SK-N-SH treated with all-trans-retinoic acid at 6 μM for 48 hours (cell line): ENCODE results near the gene GOSR2.

Experiments used
- ESRRG ChIP-seq: fragments of 250-450 bp; sonication (Bioruptor Pico); IDR thresholded peaks from 2 replicates; pipeline ENCODE4 v1.6.1; 2021; ENCODE audit warnings: mild to moderate bottlenecking
- POU6F1 ChIP-seq: fragments of 250-450 bp; sonication (Bioruptor Pico); IDR thresholded peaks from 2 replicates; pipeline ENCODE4 v1.8.0; 2021; ENCODE audit warnings: low read depth, mild to moderate bottlenecking, moderate library complexity, borderline replicate concordance
- PPARA ChIP-seq: fragments of 250-450 bp; sonication (Bioruptor Pico); IDR thresholded peaks from 2 replicates; pipeline ENCODE4 v1.5.0; 2020; ENCODE audit warnings: mild to moderate bottlenecking, borderline replicate concordance
- TOX ChIP-seq: fragments of 250-450 bp; sonication (Bioruptor Pico); IDR thresholded peaks from 2 replicates; pipeline ENCODE4 v1.8.0; 2021; ENCODE audit warnings: mild to moderate bottlenecking, moderate library complexity, borderline replicate concordance
- ZC3H10 ChIP-seq: fragments of 250-450 bp; sonication (Bioruptor Pico); IDR thresholded peaks from 2 replicates; pipeline ENCODE4 v1.5.1; 2021; ENCODE audit warnings: mild to moderate bottlenecking, moderate library complexity
- ZFP30 ChIP-seq: fragments of 450-650 bp; formaldehyde crosslinking; IDR thresholded peaks from 2 replicates; pipeline ENCODE4 v1.5.0; 2022; ENCODE audit warnings: mild to moderate bottlenecking, moderate library complexity
- ZNF565 ChIP-seq: fragments of 450-650 bp; formaldehyde crosslinking; conservative IDR thresholded peaks from 2 replicates; pipeline ENCODE4 v1.5.0; 2020; ENCODE audit warnings: low read depth, mild to moderate bottlenecking, moderate library complexity
- ZNF70 ChIP-seq: fragments of 450-650 bp; formaldehyde crosslinking; IDR thresholded peaks from 2 replicates; pipeline ENCODE4 v1.5.0; 2020; ENCODE audit warnings: mild to moderate bottlenecking, moderate library complexity
- ZNF8 ChIP-seq: fragments of 450-650 bp; formaldehyde crosslinking; IDR thresholded peaks from 2 replicates; pipeline ENCODE4 v1.5.0; 2020; ENCODE audit warnings: mild to moderate bottlenecking, moderate library complexity
- TF ChIP-seq, protein P1 (sequence below): fragments of 250-450 bp; sonication (Bioruptor Pico); IDR thresholded peaks from 2 replicates; pipeline ENCODE4 v1.5.1; 2020; ENCODE audit warnings: low read depth, mild to moderate bottlenecking, moderate library complexity
- TF ChIP-seq, protein P2 (sequence below): fragments of 250-450 bp; sonication (Bioruptor Pico); IDR thresholded peaks from 2 replicates; pipeline ENCODE4 v1.8.0; 2020; ENCODE audit warnings: mild to moderate bottlenecking, moderate library complexity, borderline replicate concordance

- TF ChIP-seq, protein P1, sequence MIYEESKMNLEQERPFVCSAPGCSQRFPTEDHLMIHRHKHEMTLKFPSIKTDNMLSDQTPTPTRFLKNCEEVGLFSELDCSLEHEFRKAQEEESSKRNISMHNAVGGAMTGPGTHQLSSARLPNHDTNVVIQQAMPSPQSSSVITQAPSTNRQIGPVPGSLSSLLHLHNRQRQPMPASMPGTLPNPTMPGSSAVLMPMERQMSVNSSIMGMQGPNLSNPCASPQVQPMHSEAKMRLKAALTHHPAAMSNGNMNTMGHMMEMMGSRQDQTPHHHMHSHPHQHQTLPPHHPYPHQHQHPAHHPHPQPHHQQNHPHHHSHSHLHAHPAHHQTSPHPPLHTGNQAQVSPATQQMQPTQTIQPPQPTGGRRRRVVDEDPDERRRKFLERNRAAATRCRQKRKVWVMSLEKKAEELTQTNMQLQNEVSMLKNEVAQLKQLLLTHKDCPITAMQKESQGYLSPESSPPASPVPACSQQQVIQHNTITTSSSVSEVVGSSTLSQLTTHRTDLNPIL (CRISPR knock-in tag) = no peak
- TF ChIP-seq PPARA (no peak), ZFP30 (no peak), ZNF8 (no peak), ZNF70 (CRISPR knock-in tag) (no peak), TOX (no peak), POU6F1 (CRISPR knock-in tag) (no peak), ESRRG (no peak), ZC3H10 (no peak), ZNF565 (CRISPR knock-in tag) (no peak)
- TF ChIP-seq, protein P2, sequence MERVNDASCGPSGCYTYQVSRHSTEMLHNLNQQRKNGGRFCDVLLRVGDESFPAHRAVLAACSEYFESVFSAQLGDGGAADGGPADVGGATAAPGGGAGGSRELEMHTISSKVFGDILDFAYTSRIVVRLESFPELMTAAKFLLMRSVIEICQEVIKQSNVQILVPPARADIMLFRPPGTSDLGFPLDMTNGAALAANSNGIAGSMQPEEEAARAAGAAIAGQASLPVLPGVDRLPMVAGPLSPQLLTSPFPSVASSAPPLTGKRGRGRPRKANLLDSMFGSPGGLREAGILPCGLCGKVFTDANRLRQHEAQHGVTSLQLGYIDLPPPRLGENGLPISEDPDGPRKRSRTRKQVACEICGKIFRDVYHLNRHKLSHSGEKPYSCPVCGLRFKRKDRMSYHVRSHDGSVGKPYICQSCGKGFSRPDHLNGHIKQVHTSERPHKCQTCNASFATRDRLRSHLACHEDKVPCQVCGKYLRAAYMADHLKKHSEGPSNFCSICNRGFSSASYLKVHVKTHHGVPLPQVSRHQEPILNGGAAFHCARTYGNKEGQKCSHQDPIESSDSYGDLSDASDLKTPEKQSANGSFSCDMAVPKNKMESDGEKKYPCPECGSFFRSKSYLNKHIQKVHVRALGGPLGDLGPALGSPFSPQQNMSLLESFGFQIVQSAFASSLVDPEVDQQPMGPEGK (CRISPR knock-in tag) = no peak
Measured at GRCh38 chr17:46963571-46963970, 40.6 kb downstream of the GOSR2 start.
